ENCODE results near the gene TMED10.
"Not testable (repeated sequence)": the region's sequence is repeated elsewhere in the genome, so short reads cannot be mapped to it uniquely, and the experiment has no call there.

Gene TMED10

GRCh38 chr14:75133597-75133996 lies 42.8 kb downstream of the TMED10 start:
- no peak for DNase-seq
- Histone ChIP-seq H3K27ac (no peak overlapping the region), H3K27me3 (ENCODE audit: insufficient read depth, low read depth, severe bottlenecking) (no peaks in the 10 kb centered on the region), H3K9me3 (ENCODE audit: severe bottlenecking) (no peaks in the 10 kb centered on the region), H3K4me3 (ENCODE audit: low read depth, low read length) (no peak overlapping the region), H3K36me3 (peaks cover 24% of the 10 kb centered on the region)
- no peak for TF ChIP-seq CTCF (IDR thresholded peaks at IDR 0.05; ENCODE audit: low read depth, low read length)

GRCh38 chr14:75132382-75133086 lies 43.9 kb downstream of the TMED10 start:
- Histone ChIP-seq H3K4me3 (ENCODE audit: low read depth, low read length) (no peak overlapping the region), H3K27me3 (ENCODE audit: insufficient read depth, low read depth, severe bottlenecking) (no peaks in the 10 kb centered on the region), H3K36me3 (peaks cover 24% of the 10 kb centered on the region), H3K9me3 (ENCODE audit: severe bottlenecking) (no peaks in the 10 kb centered on the region), H3K27ac (no peak overlapping the region)
- peak; percentile 35 for DNase-seq
- TF ChIP-seq CTCF (IDR thresholded peaks at IDR 0.05; ENCODE audit: low read depth, low read length), result peak; percentile 43; the same call in 1 of the 2 replicates

- no peak for DNase-seq
- Histone ChIP-seq H3K36me3 (peaks cover 5% of the 10 kb centered on the region), H3K27me3 (ENCODE audit: insufficient read depth, low read depth, severe bottlenecking) (no peaks in the 10 kb centered on the region), H3K9me3 (ENCODE audit: severe bottlenecking) (no peaks in the 10 kb centered on the region), H3K27ac (no peak overlapping the region), H3K4me3 (ENCODE audit: low read depth, low read length) (no peak overlapping the region)
- no peak for TF ChIP-seq CTCF (IDR thresholded peaks at IDR 0.05; ENCODE audit: low read depth, low read length)
Observed at GRCh38 chr14:75128596-75128990, 47.8 kb downstream of the TMED10 start.

- Histone ChIP-seq H3K27ac (peak overlapping the region; percentile 96), H3K36me3 (peaks cover 3% of the 10 kb centered on the region), H3K27me3 (ENCODE audit: insufficient read depth, low read depth, severe bottlenecking) (no peaks in the 10 kb centered on the region), H3K9me3 (ENCODE audit: severe bottlenecking) (no peaks in the 10 kb centered on the region), H3K4me3 (ENCODE audit: low read depth, low read length) (peak overlapping the region; percentile 44)
- no peak for DNase-seq
- TF ChIP-seq CTCF (IDR thresholded peaks at IDR 0.05; ENCODE audit: low read depth, low read length), result no peak
Observed at GRCh38 chr14:75127903-75128595, 48.4 kb downstream of the TMED10 start.

GRCh38 chr14:75127474-75127820 lies 49.0 kb downstream of the TMED10 start:
- peak overlapping the region; percentile 96 for H3K27ac ChIP-seq
- H3K36me3 ChIP-seq; DNase-seq; H3K9me3 ChIP-seq (ENCODE audit: severe bottlenecking); H3K27me3 ChIP-seq (ENCODE audit: insufficient read depth, low read depth, severe bottlenecking): not testable (repeated sequence)
- H3K4me3 ChIP-seq (ENCODE audit: low read depth, low read length), result peak overlapping the region; percentile 44

GRCh38 chr14:75126679-75127473 lies 49.5 kb downstream of the TMED10 start, which contains the start of gene NEK9:
Gene NEK9 (minus strand): TSS chr14:75127048. CDS start chr14:75126921, 127 bp downstream.
- peak within 1 kb of the TSS; percentile 96 for H3K27ac ChIP-seq
- H3K36me3 ChIP-seq, result peaks cover 3% of the 10 kb centered on the region
- DNase-seq, result peak; percentile 91
- no peaks in the 10 kb centered on the region for H3K27me3 ChIP-seq (ENCODE audit: insufficient read depth, low read depth, severe bottlenecking)
- peak within 1 kb of the TSS; percentile 44 for H3K4me3 ChIP-seq (ENCODE audit: low read depth, low read length)
- no peak for TF ChIP-seq CTCF (IDR thresholded peaks at IDR 0.05; ENCODE audit: low read depth, low read length)
- no peaks in the 10 kb centered on the region for H3K9me3 ChIP-seq (ENCODE audit: severe bottlenecking)
